Thoracic aorta (tissue), 2 donors: Measurements from ENCODE around the gene IYD. TPM values are rescaled to one million over a fixed set of nuclear protein-coding genes. Genes with fewer than 3 reads are reported as not detected.
A peak's percentile ranks its signal among the peaks of the same experiment; 100 is the strongest.

Experiments used
- ATAC-seq: fragments of 150-250 bp; one replicate; pipeline ENCODE4 v1.8.0; 2017; ENCODE audit warnings: low read depth; ENCODE audit not compliant: insufficient number of reproducible peaks, low FRiP score
- DNase-seq: peaks from one replicate; pipeline ENCODE4 v3.0.0-alpha.2; 2020; ENCODE audit warnings: low spot score
- H3K27ac ChIP-seq, 2 donors: fragments of 200-600 bp; sonication (generic); 1 replicate in 1 of 2; 2 replicates in 1 of 2; pipeline ENCODE4 v1.5.1; 2016; ENCODE audit warnings: mild to moderate bottlenecking in 2 of 2, moderate library complexity in 2 of 2
- H3K27me3 ChIP-seq: fragments of 200-600 bp; sonication (generic); replicated peaks from 2 replicates; pipeline ENCODE4 v1.6.0; 2016; ENCODE audit warnings: mild to moderate bottlenecking; ENCODE audit not compliant: insufficient read depth
- H3K36me3 ChIP-seq: fragments of 200-600 bp; sonication (generic); one replicate; pipeline ENCODE4 v1.5.1; 2016
- H3K4me1 ChIP-seq, 2 donors: fragments of 200-600 bp; sonication (generic); 1 replicate in 1 of 2; 2 replicates in 1 of 2; pipeline versions ENCODE4 v1.5.1 to v1.6.0; 2016; ENCODE audit warnings: low read depth in 2 of 2, mild to moderate bottlenecking in 1 of 2; ENCODE audit not compliant: control insufficient read depth in 1 of 2
- H3K4me3 ChIP-seq: fragments of 200-600 bp; sonication (generic); 2 replicates; pipeline ENCODE4 v1.5.1; 2016; ENCODE audit warnings: mild to moderate bottlenecking
- H3K9me3 ChIP-seq: fragments of 200-600 bp; sonication (generic); 2 replicates; pipeline ENCODE4 v1.5.1; 2016
- total RNA-seq, 2 donors: library from RNA; depleted of rRNA; stranded (reverse); fragments of >200 nt; gene quantifications; one replicate each; pipeline versions ENCODE4 v1.1.0 to v1.2.3, GENCODE V29; 2016
- TF ChIP-seq, protein P1 (sequence below): fragments of 200-600 bp; sonication (generic); IDR thresholded peaks from one replicate; pipeline ENCODE4 v1.5.1; 2019; ENCODE audit warnings: antibody characterized with exemption

IYD gene
- total RNA-seq, 2 donors from 2014 or later, result 0.27 to 2.3 TPM

DNA sequence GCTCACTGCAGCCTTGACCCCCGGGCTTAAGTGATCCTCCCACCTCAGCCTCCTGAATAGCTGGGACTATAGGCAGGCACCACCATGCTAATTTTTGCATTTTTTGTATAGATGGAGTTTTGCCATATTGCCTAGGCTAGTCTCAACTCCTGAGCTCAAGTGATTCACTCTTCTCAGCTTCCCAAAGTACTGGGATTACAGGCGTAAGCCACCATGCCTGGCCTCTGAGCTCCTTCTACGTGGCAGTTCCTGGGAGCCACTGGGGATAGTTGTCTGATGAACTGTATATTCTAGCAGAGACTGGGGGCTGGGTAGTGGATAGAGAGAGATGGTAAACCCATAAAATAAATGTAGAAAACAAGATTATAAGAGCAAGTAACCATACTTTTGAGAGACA lies 26.1 kb downstream of the IYD start:
- Histone ChIP-seq H3K27me3 (no peaks in the 10 kb centered on the region), H3K4me1 (no peaks in the 10 kb centered on the region), H3K9me3 (no peaks in the 10 kb centered on the region), H3K4me3 (no peak overlapping the region), H3K27ac (no peak overlapping the region), H3K36me3 (no peaks in the 10 kb centered on the region)
- DNase-seq (no peak), ATAC-seq (no peak)
- TF ChIP-seq, protein P1, sequence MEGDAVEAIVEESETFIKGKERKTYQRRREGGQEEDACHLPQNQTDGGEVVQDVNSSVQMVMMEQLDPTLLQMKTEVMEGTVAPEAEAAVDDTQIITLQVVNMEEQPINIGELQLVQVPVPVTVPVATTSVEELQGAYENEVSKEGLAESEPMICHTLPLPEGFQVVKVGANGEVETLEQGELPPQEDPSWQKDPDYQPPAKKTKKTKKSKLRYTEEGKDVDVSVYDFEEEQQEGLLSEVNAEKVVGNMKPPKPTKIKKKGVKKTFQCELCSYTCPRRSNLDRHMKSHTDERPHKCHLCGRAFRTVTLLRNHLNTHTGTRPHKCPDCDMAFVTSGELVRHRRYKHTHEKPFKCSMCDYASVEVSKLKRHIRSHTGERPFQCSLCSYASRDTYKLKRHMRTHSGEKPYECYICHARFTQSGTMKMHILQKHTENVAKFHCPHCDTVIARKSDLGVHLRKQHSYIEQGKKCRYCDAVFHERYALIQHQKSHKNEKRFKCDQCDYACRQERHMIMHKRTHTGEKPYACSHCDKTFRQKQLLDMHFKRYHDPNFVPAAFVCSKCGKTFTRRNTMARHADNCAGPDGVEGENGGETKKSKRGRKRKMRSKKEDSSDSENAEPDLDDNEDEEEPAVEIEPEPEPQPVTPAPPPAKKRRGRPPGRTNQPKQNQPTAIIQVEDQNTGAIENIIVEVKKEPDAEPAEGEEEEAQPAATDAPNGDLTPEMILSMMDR, result no peak

DNA sequence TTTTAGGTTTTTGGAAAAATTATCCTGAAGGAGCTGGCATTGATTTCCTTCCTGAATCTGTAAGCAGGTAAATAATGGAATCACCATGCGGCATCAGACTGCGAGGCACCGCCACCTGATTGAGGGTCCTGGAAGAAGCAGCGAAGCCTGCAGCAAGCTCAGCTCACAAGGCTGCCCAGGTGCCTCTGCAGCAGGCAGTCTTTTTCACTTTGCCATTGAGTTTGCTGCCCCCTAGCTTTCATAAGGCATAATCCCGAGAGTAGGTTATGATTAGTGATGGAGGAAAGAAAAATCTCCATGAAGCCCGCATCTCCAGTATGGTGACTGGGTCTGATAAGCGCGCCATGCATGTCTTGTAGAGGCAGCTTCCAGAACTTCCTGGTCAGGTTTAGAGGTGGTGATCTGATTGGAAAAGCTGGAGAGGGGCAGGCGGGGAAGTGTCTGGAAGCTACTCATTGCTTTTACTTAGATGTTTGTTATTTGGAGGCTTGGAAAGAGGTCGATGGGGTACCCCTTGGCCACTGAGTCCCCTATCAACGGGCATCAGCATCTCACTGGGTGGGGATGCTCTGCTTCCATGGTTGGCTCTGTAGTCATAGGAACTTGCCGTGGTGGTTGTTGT lies 26.7 kb downstream of the IYD start:
- no peaks in the 10 kb centered on the region for H3K9me3 ChIP-seq
- H3K4me1 ChIP-seq, result no peaks in the 10 kb centered on the region
- no peaks in the 10 kb centered on the region for H3K36me3 ChIP-seq
- H3K27ac ChIP-seq, result no peak overlapping the region
- no peak for ATAC-seq
- no peaks in the 10 kb centered on the region for H3K27me3 ChIP-seq
- no peak overlapping the region for H3K4me3 ChIP-seq
- TF ChIP-seq, protein P1, result peak; percentile 66
- DNase-seq, result no peak

DNA sequence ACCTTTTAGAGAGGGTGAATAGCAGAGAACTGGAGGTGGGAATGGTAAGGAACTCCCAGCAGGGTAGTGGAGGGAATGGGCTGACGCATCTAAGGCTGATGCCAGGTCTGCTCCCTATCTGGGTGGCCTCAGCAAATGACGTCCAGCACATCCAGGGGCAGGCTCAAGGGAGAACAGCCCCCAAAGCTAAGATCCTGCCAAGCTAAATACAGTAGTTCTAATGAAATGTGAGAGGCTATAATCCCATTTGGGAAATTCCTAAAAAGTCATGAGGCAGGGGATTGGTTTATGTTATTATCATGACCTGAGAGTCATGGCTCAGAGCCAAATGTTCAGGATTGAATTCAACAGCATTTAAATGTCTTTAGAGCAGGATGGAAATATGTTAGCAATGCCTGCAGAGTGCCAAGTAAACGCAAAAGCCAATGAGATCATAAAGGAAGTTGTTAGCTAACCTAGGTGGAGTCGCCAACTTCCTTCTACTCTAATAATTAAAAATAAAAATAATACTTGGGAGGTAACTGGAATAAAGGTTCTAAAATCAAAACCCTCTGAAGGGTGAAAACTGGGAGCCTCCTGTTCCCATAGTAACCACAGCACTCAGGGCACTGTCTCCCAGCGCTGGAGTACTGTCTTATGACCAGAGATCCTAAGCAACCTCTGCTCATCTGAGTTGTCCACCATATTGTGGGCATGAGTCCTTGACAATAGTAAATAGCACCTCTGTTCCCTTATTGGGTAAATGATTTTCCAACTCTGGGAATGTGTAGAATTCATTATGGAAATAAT lies 34.8 kb downstream of the IYD start:
- peak; percentile 22 for DNase-seq

DNA sequence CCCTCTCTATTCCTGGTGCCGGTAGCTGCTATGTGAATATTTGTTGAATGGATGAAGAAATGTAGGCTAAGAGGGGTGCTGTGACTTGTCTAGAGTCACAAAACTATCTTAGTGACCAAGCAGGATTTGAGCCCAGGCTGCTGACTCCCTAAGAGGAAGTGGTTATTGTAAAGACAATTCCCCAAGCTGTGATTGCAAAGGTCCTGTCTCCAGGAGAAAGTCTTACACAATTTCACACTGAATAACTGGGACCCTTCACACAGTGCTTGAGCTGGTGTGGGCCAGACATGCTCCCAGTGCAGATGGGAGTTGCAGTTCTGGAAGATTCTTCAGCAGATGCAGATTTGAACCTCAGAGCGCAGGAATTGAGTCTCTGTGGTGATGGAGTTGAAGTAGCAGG lies 38.1 kb downstream of the IYD start:
- Histone ChIP-seq H3K4me3 (no peak overlapping the region), H3K27me3 (no peaks in the 10 kb centered on the region), H3K4me1 (peaks cover 6 to 25% of the 10 kb centered on the region in 2 donors), H3K36me3 (no peaks in the 10 kb centered on the region), H3K9me3 (no peaks in the 10 kb centered on the region), H3K27ac (no peak overlapping the region)
- DNase-seq (no peak), ATAC-seq (no peak)
- TF ChIP-seq, protein P1, result no peak

More for the DNA sequence above, 34.8 kb downstream of the IYD start:
- H3K27me3 ChIP-seq, result no peaks in the 10 kb centered on the region
- TF ChIP-seq, protein P1, result no peak
- H3K4me1 ChIP-seq, result peaks cover 6 to 13% of the 10 kb centered on the region in 2 donors
- ATAC-seq, result peak; percentile 66
- peak overlapping the region; percentile 26 for H3K4me3 ChIP-seq
- H3K9me3 ChIP-seq, result no peaks in the 10 kb centered on the region
- no peaks in the 10 kb centered on the region for H3K36me3 ChIP-seq
- H3K27ac ChIP-seq, result no peak overlapping the region

DNA sequence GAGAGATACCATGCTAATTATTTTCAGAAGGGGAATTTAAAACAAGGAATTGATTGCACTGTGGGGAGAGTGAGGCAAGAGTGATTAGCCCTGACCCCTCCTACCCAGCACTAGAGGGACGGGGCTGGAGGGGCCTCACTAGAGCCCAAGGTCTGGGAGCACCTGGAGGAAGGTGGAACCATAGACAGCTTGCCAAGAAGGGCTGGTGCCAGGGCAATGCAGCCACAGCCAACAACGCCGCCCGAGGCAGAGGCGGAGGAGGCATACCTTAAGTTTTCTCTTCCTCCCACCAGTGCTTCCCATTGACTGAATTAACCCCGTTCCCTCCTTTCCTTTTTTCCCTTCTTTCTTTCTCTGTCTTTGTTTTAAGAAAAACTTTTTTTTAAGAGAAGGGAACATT lies 40.0 kb downstream of the IYD start:
- Histone ChIP-seq H3K4me3 (no peak overlapping the region), H3K27ac (no peak overlapping the region), H3K4me1 (peaks cover 0 to 14% of the 10 kb centered on the region in 2 donors), H3K36me3 (no peaks in the 10 kb centered on the region), H3K27me3 (no peaks in the 10 kb centered on the region), H3K9me3 (no peaks in the 10 kb centered on the region)
- DNase-seq (no peak), ATAC-seq (no peak)
- TF ChIP-seq, protein P1, result no peak
